HepG2 (cell line): ENCODE measurements around the gene AKAP6. TPM values are rescaled to one million over a fixed set of nuclear protein-coding genes. Genes with fewer than 3 reads are reported as not detected.

Experiments used
- ATAC-seq: fragments of 200-7000 bp; cut with Tn5 transposase; 3 replicates; pipeline ENCODE4 v1.9.1; 2020; ENCODE audit warnings: mild to moderate bottlenecking, moderate library complexity
- BruUV-seq: library from RNA; stranded (reverse); fragments of 400-500 nt; replicated peaks from 2 replicates; lab custom pipeline; 2021; lab: Mats Ljungman, UMichigan
- CTCF ChIA-PET: fragments of 300-600 bp; formaldehyde crosslinking; extraction: SDS; loops from one replicate; lab custom pipeline; 2021; ENCODE audit warnings: low total read pairs, inconsistent platforms, low intra/inter-chr PET ratio; lab: Yijun Ruan, JAX
- POLR2A ChIA-PET: fragments of 350-600 bp; sonication (Branson Sonifier 250); formaldehyde crosslinking; loops from one replicate; lab custom pipeline; 2020; ENCODE audit warnings: antibody characterized with exemption, inconsistent platforms; lab: Yijun Ruan, JAX
- DNase-seq: peaks from one replicate; pipeline ENCODE4 v3.0.0-alpha.2; 2015; ENCODE audit warnings: low spot score
- FAIRE-seq: peaks from 3 replicates; lab custom pipeline; 2011; peaks lifted over from hg19 to GRCh38; lab: Jason Lieb, UNC
- H2AFZ ChIP-seq: one replicate; pipeline ENCODE4 v1.6.1; 2011; ENCODE audit warnings: low read length, inconsistent platforms
- H3K27ac ChIP-seq: fragments of 300-600 bp; 3 replicates; pipeline ENCODE4 v1.8.0; 2011; ENCODE audit warnings: mixed run types, mild to moderate bottlenecking, mixed read lengths, low read length, inconsistent platforms; ENCODE audit not compliant: insufficient read depth; ENCODE audit errors: extremely low read length
- H3K27me3 ChIP-seq, 2 experiments: fragments of 200-600 bp in 1 of 2; 2 replicates in 1 of 2; 3 replicates in 1 of 2; pipeline versions ENCODE4 v1.6.0 to v1.8.0; 2011; ENCODE audit warnings: low read length in 2 of 2, mild to moderate bottlenecking in 2 of 2, moderate library complexity in 2 of 2, inconsistent platforms in 1 of 2; ENCODE audit not compliant: insufficient read depth in 2 of 2, control insufficient read depth in 1 of 2
- H3K36me3 ChIP-seq, 2 experiments: fragments of 200-600 bp in 1 of 2; replicated peaks in 1 of 2; 2 replicates in 1 of 2; 3 replicates in 1 of 2; pipeline versions ENCODE4 v1.5.1 to v1.8.0; 2011; ENCODE audit warnings: low read length in 2 of 2, inconsistent platforms in 1 of 2; ENCODE audit not compliant: insufficient read depth in 2 of 2, control insufficient read depth in 1 of 2
- H3K4me1 ChIP-seq: 2 replicates; pipeline ENCODE4 v1.5.1; 2012; ENCODE audit warnings: low read length, inconsistent platforms; ENCODE audit not compliant: insufficient read depth
- H3K4me2 ChIP-seq: 2 replicates; pipeline ENCODE4 v1.6.0; 2011; ENCODE audit warnings: low read depth, low read length, inconsistent platforms
- H3K4me3 ChIP-seq, 3 experiments: fragments of 200-600 bp in 1 of 3; sonication (generic), shearing (Covaris generic) in 1 of 3; replicated peaks in 1 of 3; 2 replicates each; pipeline ENCODE4 v1.5.1; 2011 to 2016; ENCODE audit warnings: low read length in 3 of 3, inconsistent platforms in 2 of 3, low read depth in 2 of 3, mild to moderate bottlenecking in 2 of 3, control low read depth in 1 of 3, mixed read lengths in 1 of 3; ENCODE audit not compliant: insufficient read depth in 1 of 3
- H3K79me2 ChIP-seq: one replicate; pipeline ENCODE4 v1.6.1; 2011; ENCODE audit warnings: low read length, inconsistent platforms; ENCODE audit not compliant: insufficient read depth
- H3K9ac ChIP-seq: 2 replicates; pipeline ENCODE4 v1.6.0; 2011; ENCODE audit warnings: mild to moderate bottlenecking, low read depth, low read length, inconsistent platforms; ENCODE audit not compliant: insufficient read depth
- H3K9me3 ChIP-seq: 2 replicates; pipeline ENCODE4 v1.5.1; 2012; ENCODE audit warnings: mild to moderate bottlenecking, low read length
- H4K20me1 ChIP-seq: 2 replicates; pipeline ENCODE4 v1.6.0; 2011; ENCODE audit warnings: inconsistent platforms, mild to moderate bottlenecking, low read length, moderate library complexity; ENCODE audit not compliant: insufficient read depth
- CBFB ChIP-seq: sonication (generic); formaldehyde crosslinking; IDR thresholded peaks from 2 replicates; pipeline ENCODE4 v1.4.0; 2020; ENCODE audit warnings: missing genetic modification reagents
- CCDC6 ChIP-seq: sonication (generic); formaldehyde crosslinking; IDR thresholded peaks from 2 replicates; pipeline ENCODE4 v1.8.1; 2022; ENCODE audit warnings: mild to moderate bottlenecking, missing genetic modification reagents, moderate library complexity
- KAT2B ChIP-seq: fragments of 150-350 bp; IDR thresholded peaks from 2 replicates; pipeline ENCODE4 v1.6.1; 2014; ENCODE audit warnings: low read depth, low read length, borderline replicate concordance
- KLF12 ChIP-seq: sonication (generic); formaldehyde crosslinking; IDR thresholded peaks from 2 replicates; pipeline ENCODE4 v1.4.0; 2020; ENCODE audit warnings: missing genetic modification reagents, borderline replicate concordance
- MYC ChIP-seq: sonication (generic); formaldehyde crosslinking; IDR thresholded peaks from 2 replicates; pipeline ENCODE4 v1.9.0; 2021; ENCODE audit warnings: missing genetic modification reagents, borderline replicate concordance
- NBN ChIP-seq: fragments of 450-650 bp; conservative IDR thresholded peaks from 2 replicates; pipeline ENCODE4 v1.6.1; 2017
- SMC3 ChIP-seq: IDR thresholded peaks from 2 replicates; pipeline ENCODE4 v1.6.1; 2011; ENCODE audit warnings: low read length, improper control_type of control experiment
- ZNF280B ChIP-seq: sonication (generic); formaldehyde crosslinking; IDR thresholded peaks from 2 replicates; pipeline ENCODE4 v1.5.0; 2020; ENCODE audit warnings: missing genetic modification reagents, mild to moderate bottlenecking, borderline replicate concordance
- ZNF564 ChIP-seq: sonication (generic); formaldehyde crosslinking; IDR thresholded peaks from 2 replicates; pipeline ENCODE4 v1.8.1; 2023; ENCODE audit warnings: mild to moderate bottlenecking, missing genetic modification reagents
- ZSCAN30 ChIP-seq: sonication (generic); formaldehyde crosslinking; IDR thresholded peaks from 2 replicates; pipeline ENCODE4 v1.5.0; 2020; ENCODE audit warnings: mild to moderate bottlenecking, missing genetic modification reagents
- WGBS: methylation state at CpG from one replicate; pipeline ENCODE4 v1.1.6; 2017; ENCODE audit warnings: low lambda C conversion rate; 5-methylcytosine and 5-hydroxymethylcytosine counted together
- in situ Hi-C: cut with HindIII; loops from 2 replicates; pipeline ENCODE4 v1.10.0; 2017; ENCODE audit warnings: low pct_unique_long_range_greater_than_20kb; ENCODE audit not compliant: extremely low pct_ligation_motif_present
- intact Hi-C: fragments of 100-400 bp; cut with micrococcal nuclease; formaldehyde crosslinking; loops from one replicate; pipeline ENCODE4 v1.10.0; 2022; ENCODE audit not compliant: unreplicated experiment
- polyA plus RNA-seq, 8 experiments: library from polyadenylated mRNA; depleted of rRNA in 3 of 8; stranded (reverse) in 7 of 8; unstranded in 1 of 8; fragments of >200 nt; fragmentation: Illumina TruSeq in 4 of 8; extraction: Trizol in 4 of 8; gene quantifications; 2 replicates each; pipeline versions ENCODE4 v1.2.1 to v1.2.3, GENCODE V29; 2011 to 2016; ENCODE audit warnings: low read depth in 4 of 8, missing spikeins in 1 of 8, mixed read lengths in 1 of 8; ENCODE audit not compliant: insufficient read depth in 1 of 8
- total RNA-seq, 5 experiments: library from RNA; depleted of rRNA; stranded (reverse); fragments of >200 nt; fragmentation: Illumina TruSeq; extraction: Trizol; gene quantifications; 2 replicates each; pipeline ENCODE4 v1.2.3, GENCODE V29; 2016; ENCODE audit warnings: low read depth in 1 of 5
- TF ChIP-seq, protein P1 (sequence below), 2 experiments: sonication (generic) in 1 of 2; formaldehyde crosslinking in 1 of 2; IDR thresholded peaks; 2 replicates each; pipeline versions ENCODE4 v1.6.1 to v1.9.0; 2014 to 2022; ENCODE audit warnings: antibody characterized with exemption in 1 of 2, borderline replicate concordance in 1 of 2, inconsistent platforms in 1 of 2, low read depth in 1 of 2, missing genetic modification reagents in 1 of 2
- TF ChIP-seq, protein P2 (sequence below): sonication (generic); formaldehyde crosslinking; IDR thresholded peaks from 2 replicates; pipeline ENCODE4 v1.5.0; 2020; ENCODE audit warnings: missing genetic modification reagents
- TF ChIP-seq, protein P3 (sequence below): IDR thresholded peaks from 2 replicates; pipeline ENCODE4 v1.6.1; 2016; ENCODE audit warnings: low read depth, borderline replicate concordance
- TF ChIP-seq, protein P4 (sequence below): IDR thresholded peaks from 2 replicates; pipeline ENCODE4 v1.6.1; 2012; ENCODE audit warnings: inconsistent platforms

AKAP6 gene
- total and polyA plus RNA-seq, 2 of the 13 experiments (the other 11 are each of a cell fraction or from before 2014, with no cell fraction given) = 1.4 TPM

GRCh38 chr14:32728976-32729375 is 399.9 kb downstream of the AKAP6 start (continued):
- no peak for TF ChIP-seq ZNF280B (CRISPR knock-in tag)
- TF ChIP-seq, protein P1, sequence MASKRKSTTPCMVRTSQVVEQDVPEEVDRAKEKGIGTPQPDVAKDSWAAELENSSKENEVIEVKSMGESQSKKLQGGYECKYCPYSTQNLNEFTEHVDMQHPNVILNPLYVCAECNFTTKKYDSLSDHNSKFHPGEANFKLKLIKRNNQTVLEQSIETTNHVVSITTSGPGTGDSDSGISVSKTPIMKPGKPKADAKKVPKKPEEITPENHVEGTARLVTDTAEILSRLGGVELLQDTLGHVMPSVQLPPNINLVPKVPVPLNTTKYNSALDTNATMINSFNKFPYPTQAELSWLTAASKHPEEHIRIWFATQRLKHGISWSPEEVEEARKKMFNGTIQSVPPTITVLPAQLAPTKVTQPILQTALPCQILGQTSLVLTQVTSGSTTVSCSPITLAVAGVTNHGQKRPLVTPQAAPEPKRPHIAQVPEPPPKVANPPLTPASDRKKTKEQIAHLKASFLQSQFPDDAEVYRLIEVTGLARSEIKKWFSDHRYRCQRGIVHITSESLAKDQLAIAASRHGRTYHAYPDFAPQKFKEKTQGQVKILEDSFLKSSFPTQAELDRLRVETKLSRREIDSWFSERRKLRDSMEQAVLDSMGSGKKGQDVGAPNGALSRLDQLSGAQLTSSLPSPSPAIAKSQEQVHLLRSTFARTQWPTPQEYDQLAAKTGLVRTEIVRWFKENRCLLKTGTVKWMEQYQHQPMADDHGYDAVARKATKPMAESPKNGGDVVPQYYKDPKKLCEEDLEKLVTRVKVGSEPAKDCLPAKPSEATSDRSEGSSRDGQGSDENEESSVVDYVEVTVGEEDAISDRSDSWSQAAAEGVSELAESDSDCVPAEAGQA (IDR thresholded peaks at IDR 0.05; ENCODE audit: low read depth) = no peak
- TF ChIP-seq, protein P1 (CRISPR knock-in tag; IDR thresholded peaks at IDR 0.05; ENCODE audit: borderline replicate concordance) = no peak

DNA sequence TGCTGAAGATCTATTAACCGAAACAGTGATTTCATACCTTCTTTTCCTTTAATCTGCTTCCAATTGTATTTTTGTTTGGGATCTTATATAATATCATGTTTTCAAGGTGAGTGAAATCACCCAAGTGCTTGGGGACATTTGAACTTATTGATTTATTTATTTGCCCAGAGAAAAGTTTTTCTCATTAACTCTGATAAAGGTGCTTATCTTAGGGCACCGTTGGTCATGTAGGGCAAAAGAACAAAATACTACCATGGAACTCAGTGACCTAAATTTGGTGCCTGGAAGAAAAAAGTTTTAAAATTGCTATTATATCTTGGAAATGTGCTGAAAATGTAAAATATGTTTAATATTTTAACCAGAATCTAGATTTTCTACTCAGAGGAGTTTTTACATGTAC is 402.2 kb downstream of the AKAP6 start:
- H3K4me3 ChIP-seq = no peak overlapping the region
- no peak for ATAC-seq
- no peaks in the 10 kb centered on the region for H3K4me1 ChIP-seq
- H3K9me3 ChIP-seq = peaks cover 19% of the 10 kb centered on the region
- no peak overlapping the region for H2AFZ ChIP-seq
- WGBS = 15% methylated on average over 2 of the region's 2 CpGs
- H3K27ac ChIP-seq = no peak overlapping the region
- ChIA-PET CTCF (no interaction called here), POLR2A (no interaction called here)
- no peak for FAIRE-seq
- in situ Hi-C loops (no loop called here), intact Hi-C loops (no loop called here)
- no peak overlapping the region for H3K9ac ChIP-seq
- H3K36me3 ChIP-seq = no peaks in the 10 kb centered on the region
- no peaks in the 10 kb centered on the region for H3K79me2 ChIP-seq
- no peaks in the 10 kb centered on the region for H4K20me1 ChIP-seq
- no TSS peak for BruUV-seq
- H3K4me2 ChIP-seq = no peak overlapping the region
- DNase-seq = no peak
- H3K27me3 ChIP-seq = no peaks in the 10 kb centered on the region
- TF ChIP-seq, protein P2, sequence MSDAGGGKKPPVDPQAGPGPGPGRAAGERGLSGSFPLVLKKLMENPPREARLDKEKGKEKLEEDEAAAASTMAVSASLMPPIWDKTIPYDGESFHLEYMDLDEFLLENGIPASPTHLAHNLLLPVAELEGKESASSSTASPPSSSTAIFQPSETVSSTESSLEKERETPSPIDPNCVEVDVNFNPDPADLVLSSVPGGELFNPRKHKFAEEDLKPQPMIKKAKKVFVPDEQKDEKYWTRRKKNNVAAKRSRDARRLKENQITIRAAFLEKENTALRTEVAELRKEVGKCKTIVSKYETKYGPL (CRISPR knock-in tag) = no peak
- TF ChIP-seq NBN (no peak), ZSCAN30 (CRISPR knock-in tag) (no peak), KLF12 (CRISPR knock-in tag) (no peak), KAT2B (no peak), MYC (CRISPR knock-in tag) (no peak), ZNF564 (no peak), SMC3 (no peak), CBFB (CRISPR knock-in tag) (no peak), CCDC6 (no peak)
- TF ChIP-seq, protein P3, sequence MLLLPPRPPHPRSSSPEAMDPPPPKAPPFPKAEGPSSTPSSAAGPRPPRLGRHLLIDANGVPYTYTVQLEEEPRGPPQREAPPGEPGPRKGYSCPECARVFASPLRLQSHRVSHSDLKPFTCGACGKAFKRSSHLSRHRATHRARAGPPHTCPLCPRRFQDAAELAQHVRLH (CRISPR knock-in tag) = no peak
- TF ChIP-seq, protein P4, sequence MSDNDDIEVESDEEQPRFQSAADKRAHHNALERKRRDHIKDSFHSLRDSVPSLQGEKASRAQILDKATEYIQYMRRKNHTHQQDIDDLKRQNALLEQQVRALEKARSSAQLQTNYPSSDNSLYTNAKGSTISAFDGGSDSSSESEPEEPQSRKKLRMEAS = no peak
